GM18867 (cell line): ENCODE results near the gene IER3.
A peak's percentile ranks its signal among the peaks of the same experiment; 100 is the strongest.
"Not testable (repeated sequence)": the region's sequence is repeated elsewhere in the genome, so short reads cannot be mapped to it uniquely, and the experiment has no call there.

Experiments
- ATAC-seq: cut with Tn5 transposase; IDR thresholded peaks from one replicate; pipeline ENCODE4 v1.9.1; 2021; ENCODE audit warnings: mild to moderate bottlenecking, moderate library complexity; ENCODE audit not compliant: unreplicated experiment

IER3 gene

DNA sequence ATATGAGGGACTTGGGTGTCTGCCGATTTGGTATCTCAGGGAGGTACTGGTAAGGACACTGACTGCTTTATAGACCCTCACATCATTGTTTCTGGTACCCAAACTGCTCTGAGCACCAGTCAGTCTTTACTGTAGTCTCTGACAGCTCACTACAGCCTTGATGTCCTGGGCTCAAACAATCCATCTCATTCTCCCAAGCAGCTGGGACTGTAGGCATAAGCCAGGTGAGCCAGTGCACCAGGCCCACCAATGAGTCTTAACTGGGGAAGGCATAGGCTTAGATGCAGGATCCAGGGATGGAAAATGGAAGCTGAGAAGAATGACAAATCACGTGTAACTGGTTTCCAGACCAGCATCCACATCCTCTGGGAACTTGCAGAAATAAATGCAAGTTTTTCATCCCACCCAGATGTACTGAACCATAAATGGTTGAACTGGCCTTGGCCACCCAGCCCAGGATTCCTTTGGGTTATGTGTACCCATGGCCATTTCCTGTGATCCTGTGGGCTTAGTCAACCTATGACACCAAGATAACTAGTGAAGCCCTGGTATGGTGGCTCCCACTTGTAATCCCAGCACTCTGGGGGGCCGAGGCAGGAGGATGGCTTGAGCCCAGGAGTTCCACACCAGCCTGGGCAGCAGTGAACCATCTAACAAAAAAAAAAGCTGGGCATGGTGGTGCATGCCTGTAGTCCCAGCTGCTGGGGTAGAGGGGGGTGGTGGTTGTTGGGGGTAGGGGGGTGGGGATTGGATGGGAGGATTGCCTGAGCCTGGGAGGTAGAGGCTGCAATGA, 18.4 kb downstream of the IER3 start:
- no peak for ATAC-seq

DNA sequence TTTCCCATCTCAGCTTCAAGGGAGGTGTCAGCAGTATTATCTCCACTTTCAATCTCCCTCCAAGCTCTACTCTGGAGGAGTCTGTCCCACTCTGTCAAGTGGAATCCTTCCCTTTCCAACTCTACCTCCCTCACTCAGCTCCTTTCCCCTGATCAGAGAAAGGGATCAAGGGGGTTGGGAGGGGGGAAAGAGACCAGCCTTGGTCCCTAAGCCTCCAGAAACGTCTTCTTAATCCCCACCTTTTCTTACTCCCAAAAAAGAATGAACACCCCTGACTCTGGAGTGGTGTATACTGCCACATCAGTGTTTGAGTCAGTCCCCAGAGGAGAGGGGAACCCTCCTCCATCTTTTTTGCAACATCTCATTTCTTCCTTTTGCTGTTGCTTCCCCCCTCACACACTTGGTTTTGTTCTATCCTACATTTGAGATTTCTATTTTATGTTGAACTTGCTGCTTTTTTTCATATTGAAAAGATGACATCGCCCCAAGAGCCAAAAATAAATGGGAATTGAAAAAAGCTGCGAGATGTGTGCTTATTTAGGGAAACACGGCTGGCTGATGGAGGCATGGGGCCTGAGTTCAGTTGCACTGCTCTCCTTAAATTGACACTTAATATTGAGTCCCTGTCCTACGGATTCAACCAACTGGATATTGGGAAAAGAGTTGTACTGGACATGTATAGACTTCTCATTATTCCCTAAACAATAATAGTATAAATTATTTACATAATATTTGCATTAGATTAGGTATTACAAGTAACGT, 19.3 kb downstream of the IER3 start:
- ATAC-seq, result no peak

DNA sequence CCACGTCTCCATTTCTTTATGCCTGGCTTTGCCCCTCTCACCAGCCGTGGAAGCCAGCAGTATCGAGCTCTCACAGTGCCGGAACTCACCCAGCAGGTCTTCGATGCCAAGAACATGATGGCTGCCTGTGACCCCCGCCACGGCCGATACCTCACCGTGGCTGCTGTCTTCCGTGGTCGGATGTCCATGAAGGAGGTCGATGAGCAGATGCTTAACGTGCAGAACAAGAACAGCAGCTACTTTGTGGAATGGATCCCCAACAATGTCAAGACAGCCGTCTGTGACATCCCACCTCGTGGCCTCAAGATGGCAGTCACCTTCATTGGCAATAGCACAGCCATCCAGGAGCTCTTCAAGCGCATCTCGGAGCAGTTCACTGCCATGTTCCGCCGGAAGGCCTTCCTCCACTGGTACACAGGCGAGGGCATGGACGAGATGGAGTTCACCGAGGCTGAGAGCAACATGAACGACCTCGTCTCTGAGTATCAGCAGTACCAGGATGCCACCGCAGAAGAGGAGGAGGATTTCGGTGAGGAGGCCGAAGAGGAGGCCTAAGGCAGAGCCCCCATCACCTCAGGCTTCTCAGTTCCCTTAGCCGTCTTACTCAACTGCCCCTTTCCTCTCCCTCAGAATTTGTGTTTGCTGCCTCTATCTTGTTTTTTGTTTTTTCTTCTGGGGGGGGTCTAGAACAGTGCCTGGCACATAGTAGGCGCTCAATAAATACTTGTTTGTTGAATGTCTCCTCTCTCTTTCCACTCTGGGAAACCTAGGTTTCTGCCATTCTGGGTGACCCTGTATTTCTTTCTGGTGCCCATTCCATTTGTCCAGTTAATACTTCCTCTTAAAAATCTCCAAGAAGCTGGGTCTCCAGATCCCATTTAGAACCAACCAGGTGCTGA, 20.3 kb downstream of the IER3 start:
- not testable (repeated sequence) for ATAC-seq

DNA sequence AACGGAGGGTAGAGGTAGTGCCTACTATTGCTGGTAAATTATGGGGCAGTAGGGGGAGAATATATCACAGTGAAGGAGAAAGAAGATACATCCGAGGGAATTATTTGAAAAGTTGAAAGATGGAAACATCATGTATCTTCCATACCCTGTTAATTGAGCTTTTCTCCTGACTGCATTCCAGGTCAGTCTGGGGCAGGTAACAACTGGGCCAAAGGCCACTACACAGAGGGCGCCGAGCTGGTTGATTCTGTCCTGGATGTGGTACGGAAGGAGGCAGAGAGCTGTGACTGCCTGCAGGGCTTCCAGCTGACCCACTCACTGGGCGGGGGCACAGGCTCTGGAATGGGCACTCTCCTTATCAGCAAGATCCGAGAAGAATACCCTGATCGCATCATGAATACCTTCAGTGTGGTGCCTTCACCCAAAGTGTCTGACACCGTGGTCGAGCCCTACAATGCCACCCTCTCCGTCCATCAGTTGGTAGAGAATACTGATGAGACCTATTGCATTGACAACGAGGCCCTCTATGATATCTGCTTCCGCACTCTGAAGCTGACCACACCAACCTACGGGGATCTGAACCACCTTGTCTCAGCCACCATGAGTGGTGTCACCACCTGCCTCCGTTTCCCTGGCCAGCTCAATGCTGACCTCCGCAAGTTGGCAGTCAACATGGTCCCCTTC, 21.0 kb downstream of the IER3 start:
- not testable (repeated sequence) for ATAC-seq

DNA sequence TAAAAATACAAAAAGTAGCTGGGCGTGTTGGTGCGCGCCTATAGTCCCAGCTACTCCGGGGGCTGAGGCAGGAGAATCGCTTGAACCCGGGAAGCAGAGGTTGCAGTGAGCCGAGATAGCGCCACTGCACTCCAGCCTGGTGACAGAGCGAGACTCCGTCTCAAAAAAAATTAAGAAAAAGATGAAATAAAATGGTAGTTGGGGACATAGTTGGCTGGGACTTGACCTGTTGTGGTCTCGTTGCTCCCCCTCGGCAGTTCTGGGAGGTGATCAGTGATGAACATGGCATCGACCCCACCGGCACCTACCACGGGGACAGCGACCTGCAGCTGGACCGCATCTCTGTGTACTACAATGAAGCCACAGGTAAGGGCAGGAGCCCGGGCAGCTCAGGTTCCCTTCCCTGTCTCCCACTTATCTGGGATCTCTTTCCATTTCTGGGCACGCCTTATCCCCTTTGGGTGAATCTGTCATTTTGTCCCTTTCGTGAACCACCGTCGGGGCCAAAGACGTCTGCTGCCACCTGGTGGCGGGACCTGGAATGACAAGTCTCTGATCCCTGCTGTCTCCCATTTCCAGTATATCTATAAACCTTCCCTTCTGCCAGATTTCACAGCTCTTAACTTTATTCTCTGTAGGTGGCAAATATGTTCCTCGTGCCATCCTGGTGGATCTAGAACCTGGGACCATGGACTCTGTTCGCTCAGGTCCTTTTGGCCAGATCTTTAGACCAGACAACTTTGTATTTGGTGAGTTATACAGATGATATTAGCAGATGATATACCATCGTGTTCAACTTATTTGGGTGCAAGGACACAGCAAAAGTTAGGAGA, 21.9 kb downstream of the IER3 start:
- peak; percentile 21 for ATAC-seq

DNA sequence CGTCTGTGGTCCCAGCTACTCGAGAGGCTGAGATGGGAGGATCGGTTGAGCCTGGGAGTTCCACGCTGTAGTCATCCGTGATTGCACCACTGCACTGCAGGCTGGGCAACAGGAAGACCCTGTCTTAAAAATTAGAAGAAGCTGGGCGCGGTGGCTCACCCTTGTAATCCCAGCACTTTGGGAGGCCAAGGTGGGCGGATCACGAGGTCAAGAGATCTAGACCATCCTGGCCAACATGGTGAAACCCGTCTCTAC, 22.4 kb downstream of the IER3 start:
- ATAC-seq, result not testable (repeated sequence)

DNA sequence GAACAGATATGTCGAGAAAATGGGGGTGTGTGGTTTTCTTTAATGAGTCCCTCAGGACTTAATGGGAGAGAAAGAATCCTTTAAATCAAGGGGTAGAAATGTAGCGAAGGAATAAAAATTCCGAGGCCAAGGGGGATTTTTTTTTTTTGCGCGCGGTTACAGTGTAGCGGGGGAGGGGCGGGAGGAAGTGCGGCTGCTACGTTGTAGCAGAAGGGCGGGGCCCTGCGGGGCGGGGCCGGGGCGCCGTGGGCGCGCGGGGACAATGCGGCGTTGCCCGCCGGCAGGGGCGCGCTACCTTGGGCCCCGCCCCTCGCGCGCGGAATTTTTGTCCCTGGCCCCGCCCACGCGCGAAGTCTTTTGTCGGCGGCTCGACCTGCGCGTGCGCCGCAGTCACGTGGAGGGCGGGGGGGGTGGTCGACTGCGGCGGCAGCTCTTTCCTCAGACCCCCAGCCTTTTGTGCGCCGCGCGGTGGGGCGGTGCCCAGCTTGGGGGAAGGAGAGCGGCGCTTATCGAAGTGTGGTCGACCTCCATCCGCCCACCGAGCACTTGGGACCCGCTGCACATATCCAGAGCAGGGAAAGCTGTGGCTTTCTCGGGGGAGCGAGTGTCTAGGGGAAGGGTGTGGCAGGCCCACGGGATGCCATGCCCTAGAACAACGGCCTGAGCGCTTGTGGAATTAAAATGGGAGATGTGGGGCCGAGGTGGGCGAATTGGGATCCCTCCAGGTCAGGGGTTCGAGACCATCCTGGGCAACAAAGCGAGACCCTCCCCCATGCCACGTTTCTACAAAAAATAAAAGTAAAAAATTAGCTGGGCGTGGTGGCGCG, 22.9 kb downstream of the IER3 start:
- ATAC-seq, result peak; percentile 24

DNA sequence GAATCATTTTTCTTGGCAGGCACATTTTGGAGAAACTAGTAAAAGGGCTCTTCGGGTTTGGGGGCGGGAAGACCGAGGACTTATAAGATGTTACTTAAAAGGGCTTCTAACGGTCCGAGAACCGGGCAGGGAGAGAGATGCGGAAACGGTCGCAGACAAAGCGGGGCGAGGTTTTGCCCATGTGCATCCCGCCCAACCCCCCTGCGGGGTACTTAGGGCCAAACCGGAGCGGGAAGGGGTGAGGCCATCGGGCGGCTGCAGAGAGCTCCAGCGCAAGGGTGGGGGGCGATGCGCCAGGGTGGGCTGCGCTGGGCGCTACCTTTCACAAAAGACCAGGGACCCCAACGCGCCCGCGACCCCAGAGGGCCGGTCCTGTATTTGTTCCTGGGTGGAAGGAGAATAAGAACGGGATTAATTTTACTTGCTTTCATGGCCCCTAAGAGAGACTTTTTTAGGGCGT, 23.6 kb downstream of the IER3 start:
- ATAC-seq, result no peak

DNA sequence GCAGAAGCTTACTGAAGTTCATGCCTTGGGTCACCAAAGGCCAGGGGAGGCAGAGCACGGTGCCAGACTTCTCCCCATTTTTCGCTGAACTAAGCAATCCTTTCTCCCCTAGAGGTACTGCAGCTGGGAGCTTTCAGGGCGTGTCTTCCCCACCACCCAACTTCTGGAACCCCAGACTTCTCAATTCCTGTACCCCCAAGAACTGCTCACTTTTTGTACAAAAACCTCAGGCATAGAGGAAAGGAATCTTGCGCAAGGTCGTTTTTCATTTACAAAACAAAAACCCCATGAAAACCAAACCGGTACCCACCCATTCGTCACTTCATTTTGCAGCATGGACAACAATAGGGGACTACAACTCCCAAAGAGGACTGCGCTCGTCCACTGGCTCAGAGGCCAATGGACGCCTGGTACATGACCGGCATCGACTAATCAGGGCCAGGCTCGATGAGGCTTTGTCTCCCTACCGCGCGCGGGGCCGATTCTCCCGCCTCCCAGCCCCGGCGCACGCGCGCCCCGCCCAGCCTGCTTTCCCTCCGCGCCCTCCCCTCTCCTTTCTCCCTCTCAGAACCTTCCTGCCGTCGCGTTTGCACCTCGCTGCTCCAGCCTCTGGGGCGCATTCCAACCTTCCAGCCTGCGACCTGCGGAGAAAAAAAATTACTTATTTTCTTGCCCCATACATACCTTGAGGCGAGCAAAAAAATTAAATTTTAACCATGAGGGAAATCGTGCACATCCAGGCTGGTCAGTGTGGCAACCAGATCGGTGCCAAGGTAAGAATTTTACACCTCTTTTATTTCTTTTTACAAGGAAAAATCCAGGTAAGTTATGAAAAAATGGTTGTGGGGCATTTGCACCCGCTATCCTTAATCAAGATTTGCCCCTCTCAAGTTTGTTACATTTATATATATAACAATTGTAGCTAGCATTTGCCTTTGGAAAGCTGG, 24.3 kb downstream of the IER3 start, which contains the start of gene TUBB:
TSS of gene TUBB (plus strand) at position 562 of the 947 bp plus-strand sequence. CDS start at position 717, 155 bp downstream.
- ATAC-seq, result peak; percentile 45

DNA sequence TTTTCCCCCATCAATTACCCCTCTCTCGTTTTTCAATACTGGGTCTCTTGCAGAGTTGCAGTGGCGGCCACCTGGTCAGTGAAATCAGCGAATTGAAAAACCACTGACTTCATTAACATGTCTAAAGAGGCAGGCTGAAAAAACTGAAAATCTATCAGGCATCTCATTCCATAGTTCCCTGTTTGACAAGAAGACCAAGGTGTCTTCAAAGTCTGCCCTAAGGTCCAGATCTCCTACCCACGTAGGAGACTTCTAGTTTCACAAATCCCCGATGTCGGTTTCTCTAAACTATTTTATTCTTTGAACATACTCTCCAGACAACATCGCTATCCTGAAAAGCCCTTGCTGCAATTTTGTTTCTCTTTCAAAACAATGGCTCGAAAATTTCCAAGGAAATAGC, 25.0 kb downstream of the IER3 start:
- ATAC-seq, result no peak

DNA sequence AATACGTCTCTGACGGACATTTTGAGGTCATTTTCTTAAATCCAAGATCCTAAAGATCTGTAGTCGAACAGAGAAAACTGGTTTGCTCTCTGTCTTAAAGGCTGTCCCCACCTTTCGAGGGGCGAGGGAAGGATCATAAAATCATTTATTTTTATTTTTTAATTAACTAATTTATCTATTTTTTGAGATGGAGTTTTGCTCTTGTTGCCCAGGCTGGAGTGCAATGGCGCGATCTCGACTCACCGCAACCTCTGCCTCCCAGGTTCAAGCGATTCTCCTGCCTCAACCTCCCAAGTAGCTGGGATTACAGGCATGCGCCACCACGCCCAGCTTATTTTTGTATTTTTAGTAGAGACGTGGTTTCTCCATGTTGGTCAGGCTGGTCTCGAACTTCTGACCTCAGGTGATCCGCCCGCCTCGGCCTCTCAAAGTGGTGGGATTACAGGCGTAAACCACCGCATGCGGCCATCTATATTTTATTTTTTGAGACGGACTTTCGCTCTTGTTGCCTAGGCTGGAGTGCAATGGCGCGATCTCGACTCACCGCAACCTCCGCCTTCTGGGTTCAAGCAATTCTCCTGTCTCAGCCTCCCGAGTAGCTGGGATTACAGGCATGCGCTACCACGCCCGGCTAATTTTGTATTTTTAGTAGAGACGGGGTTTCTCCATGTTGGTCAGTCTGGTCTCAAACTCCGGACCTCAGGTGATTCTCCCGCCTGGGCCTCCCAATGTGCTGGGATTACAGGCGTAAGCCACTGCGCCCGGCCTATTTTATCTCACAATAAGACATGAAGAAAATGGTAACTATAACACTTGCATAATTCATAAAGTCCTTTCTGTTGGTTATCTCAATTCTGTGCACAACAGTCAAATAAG, 26.3 kb downstream of the IER3 start:
- not testable (repeated sequence) for ATAC-seq

DNA sequence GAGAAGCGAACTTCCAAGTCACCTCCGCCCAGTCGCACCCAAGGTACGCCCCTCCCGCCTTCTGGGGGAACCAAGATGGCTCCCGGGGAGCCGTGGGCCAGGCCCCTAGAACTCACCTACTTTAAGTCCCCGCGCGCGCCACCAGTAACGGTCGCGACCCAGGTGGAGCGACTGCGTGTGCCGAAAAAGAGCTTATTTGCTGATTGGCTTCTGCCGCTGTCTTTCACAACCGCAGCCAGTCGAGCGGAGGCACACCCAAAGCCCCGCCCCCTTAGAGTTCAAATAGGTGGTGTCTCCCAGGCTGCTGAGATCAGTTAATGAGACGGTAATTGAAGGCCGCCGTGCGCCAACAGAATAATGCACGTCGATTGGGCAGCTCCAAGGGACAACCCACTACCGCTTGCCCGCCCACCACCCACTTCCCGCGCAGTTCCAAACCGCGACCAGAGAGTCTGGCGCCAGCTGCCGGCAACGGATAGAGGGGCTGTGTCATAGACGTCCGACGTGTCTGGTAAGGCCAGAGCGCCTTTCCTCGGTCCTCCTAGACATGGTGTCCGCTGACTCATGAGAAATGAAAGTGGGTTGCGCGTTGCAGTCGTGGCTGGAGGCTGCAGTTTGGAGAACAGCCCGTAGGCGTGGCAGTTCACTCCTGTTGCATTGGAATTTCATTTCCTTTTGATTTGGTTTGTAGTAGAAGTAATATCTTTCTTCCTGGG, 27.1 kb downstream of the IER3 start, which contains the start of gene MDC1:
TSS of gene MDC1 (minus strand) at position 153 of the 716 bp plus-strand sequence. CDS start 2,106 bp downstream, outside the sequence.
- peak; percentile 64 for ATAC-seq

DNA sequence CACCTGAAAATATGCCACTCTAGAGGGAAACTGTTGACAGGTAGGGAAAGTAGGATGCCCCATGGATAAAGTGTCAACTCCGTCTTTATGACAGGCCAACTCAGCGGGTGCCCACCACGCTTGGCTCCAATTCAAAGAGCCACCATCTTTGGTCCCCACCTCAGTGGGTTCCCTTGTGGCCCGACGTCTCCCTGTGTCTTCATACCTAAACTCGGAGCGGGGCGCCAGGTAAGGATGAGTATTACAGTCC, 27.5 kb downstream of the IER3 start:
- no peak for ATAC-seq

DNA sequence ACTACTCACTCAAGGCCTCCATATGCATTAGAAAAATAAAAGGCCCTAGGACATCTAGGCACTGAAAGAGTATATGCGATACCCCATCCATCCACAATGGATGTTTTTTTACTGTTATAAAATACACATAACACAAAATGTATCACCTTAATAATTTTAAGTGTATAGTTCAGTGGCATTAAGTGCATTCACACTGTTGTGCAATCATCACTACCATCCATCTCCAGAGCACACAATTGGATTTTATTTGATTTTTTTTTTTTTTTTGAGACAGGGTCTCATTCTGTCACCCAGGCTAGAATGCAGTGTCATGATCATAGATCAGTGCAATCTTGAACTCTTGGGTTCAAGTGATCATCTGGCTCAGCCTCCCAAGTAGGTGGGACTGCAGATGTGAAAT, 30.1 kb downstream of the IER3 start:
- ATAC-seq, result no peak

DNA sequence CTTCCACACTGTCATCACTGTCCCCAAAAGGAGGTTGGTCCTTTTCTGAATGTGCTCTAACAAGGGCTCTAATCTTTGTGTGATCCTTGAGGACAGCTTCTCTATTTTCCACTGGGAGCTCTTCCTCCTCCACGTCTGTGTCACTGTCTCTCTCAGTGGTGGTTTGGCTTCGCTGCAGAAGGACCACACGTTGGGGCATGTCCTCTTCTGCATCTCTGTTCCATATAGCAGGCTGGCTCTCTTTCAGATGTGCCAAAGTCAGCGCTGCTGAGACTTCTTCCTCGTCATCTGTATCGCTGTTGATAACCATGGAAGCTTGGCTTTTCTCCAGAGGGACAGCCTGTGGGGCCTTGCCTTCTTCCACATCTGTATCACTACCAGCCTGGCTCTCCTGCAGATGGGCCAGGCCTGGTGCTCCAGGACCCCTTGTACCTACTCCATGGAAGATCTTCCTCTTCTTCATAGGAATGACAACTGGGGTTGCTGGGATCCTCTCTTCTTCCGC, 31.9 kb downstream of the IER3 start:
- ATAC-seq, result no peak

DNA sequence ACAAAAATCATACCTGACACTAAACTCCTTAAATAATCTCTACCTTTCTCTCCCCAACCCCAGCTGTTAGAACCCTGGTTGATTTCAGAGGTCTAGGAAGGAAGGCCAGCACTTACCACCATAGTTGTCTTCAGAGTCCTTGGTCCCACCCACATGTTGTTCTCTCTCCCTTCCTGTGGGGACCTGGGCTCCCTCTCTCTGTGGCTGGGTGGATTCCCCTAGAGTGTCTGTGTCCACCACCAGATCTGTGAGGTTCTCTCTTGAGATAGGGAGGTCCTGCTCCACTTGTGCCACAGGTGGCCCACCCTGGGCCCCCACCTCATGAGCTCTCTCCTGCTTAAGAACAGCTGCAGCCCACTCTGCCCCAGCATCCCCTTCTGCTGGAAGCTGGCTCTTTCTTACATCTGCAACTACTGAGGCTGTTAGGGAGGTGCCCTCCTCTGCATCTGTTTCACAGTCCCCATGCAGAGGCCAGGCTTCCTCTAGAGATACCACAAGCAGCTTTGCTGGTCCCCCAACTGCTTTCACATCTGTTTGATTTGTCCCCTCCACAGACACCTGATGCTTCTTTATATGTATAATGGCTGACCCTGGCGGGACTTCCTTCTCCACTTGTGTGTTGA, 32.5 kb downstream of the IER3 start:
- ATAC-seq, result no peak
